Measurements from ENCODE around the gene FAM120B.

The FAM120B gene

DNA sequence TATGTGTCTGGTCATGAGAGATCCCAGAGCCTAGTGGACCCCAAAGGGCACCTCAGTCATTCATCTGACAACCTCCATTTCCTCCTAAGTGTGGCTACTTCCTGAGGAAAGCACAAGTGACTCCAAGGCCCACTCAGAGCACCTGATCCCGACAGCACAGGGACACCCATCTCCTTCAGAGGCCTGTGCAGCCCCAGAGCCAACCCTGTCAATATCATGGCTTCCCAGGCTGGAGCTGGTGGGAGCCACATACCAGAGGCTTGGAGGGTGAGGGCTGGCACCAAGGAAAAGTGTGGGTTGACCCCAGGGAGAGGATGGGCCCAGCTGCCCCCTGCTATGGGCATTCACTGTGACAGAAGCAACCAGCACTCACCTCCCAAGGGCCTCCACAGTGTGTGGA lies 129.2 kb downstream of the FAM120B start:
- CTCF ChIA-PET, result no interaction called here
- no peak for DNase-seq (ENCODE audit: low spot score)
- H3K27ac ChIP-seq, result peak overlapping the region; percentile 37
- POLR2A ChIA-PET (ENCODE audit: low non-redundant PET), result no interaction called here
- TF ChIP-seq, protein P1, sequence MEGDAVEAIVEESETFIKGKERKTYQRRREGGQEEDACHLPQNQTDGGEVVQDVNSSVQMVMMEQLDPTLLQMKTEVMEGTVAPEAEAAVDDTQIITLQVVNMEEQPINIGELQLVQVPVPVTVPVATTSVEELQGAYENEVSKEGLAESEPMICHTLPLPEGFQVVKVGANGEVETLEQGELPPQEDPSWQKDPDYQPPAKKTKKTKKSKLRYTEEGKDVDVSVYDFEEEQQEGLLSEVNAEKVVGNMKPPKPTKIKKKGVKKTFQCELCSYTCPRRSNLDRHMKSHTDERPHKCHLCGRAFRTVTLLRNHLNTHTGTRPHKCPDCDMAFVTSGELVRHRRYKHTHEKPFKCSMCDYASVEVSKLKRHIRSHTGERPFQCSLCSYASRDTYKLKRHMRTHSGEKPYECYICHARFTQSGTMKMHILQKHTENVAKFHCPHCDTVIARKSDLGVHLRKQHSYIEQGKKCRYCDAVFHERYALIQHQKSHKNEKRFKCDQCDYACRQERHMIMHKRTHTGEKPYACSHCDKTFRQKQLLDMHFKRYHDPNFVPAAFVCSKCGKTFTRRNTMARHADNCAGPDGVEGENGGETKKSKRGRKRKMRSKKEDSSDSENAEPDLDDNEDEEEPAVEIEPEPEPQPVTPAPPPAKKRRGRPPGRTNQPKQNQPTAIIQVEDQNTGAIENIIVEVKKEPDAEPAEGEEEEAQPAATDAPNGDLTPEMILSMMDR (conservative IDR thresholded peaks at IDR 0.05; ENCODE audit: low read depth), result no peak

- DNase-seq (ENCODE audit: low spot score), result no peak
- POLR2A ChIA-PET (ENCODE audit: low non-redundant PET), result no interaction called here
- no peak overlapping the region for H3K27ac ChIP-seq
- TF ChIP-seq, protein P1 (conservative IDR thresholded peaks at IDR 0.05; ENCODE audit: low read depth), result no peak
- CTCF ChIA-PET, result interaction anchor here (0.9 kb wide), 1 partner anchor 118 kb away, joined by 6 read pairs; no protein-coding TSS in a partner anchor
These were observed 129.8 kb downstream of the FAM120B start for GRCh38 chr6:170436209-170436809.

DNA sequence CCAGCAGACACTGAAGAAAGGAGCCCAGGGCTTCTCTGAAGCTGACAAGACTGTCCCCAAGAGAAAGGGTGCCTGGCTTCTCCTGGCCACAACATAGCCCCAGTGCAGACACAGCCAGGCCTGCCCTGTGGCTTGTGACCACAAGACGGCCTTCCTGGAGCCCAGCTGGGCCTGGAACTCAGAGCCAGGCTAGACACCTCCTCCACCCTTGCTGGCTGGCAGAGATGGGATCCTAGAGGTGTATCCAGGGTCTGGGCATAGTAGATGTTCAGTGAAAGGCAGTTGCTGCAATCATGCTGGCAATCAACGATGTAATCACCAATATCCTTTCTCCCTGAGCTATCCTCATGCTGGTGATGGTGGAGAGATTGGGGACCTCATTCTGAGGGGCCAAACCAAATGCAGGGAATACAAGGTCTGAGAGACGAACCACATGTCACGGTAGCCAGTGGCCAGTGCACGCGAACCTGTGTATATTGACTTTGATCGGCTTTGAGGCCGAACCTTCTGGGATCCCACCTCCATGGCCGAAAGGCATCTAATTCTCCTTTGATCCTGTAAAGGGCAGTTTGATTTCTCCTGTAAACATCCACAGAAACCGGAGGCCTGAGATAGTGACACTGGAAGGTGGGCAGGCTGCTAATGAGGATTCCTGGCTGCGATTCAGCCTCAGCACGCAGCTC lies 131.3 kb downstream of the FAM120B start:
- TF ChIP-seq, protein P1 (conservative IDR thresholded peaks at IDR 0.05; ENCODE audit: low read depth), result no peak
- POLR2A ChIA-PET (ENCODE audit: low non-redundant PET), result no interaction called here
- no peak for DNase-seq (ENCODE audit: low spot score)
- CTCF ChIA-PET, result interaction anchor here (0.7 kb wide), 1 partner anchor 32 kb away, joined by 4 read pairs; no protein-coding TSS in a partner anchor
- H3K27ac ChIP-seq, result peak overlapping the region; percentile 93

DNA sequence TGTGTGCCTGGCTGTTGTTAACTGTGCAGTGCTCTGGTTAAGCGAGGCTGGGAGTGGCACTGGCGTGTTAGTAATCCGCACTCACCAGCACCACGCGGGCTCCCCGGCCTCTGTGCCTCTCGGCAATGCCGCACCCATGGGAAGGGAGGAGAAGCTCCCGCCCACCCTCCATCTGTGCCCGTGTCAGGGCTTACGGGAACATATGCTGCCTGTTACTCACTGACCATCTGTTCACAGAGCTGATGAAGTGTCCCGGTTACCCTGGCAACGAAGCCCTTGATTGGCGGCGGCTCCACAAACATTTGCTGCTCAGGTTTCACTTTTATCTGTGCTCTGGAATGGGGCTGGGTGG lies 131.8 kb downstream of the FAM120B start:
- ChIA-PET POLR2A (ENCODE audit: low non-redundant PET) (no interaction called here), CTCF (interaction anchor here (0.7 kb wide), 1 partner anchor 32 kb away, joined by 4 read pairs; no protein-coding TSS in a partner anchor)

DNA sequence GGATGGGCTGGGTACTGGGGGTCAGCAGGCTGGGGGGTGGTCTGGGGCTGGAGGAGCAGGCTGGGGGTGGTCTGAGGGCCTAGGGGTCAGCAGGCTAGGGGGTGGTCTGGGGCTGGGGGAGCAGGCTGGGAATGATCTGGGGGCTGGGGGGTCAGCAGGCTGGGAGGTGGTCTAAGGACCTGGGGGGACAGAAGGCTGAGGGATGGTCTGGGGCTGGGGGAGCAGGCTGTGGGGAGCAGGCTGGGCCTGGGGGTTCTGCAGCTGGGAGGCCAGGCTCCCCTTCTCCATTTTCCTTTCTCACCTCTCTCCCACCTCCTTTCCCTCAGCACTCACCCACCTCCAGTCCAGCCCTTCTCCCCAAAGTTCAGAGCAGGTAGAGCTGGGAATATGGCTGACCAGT lies 132.3 kb downstream of the FAM120B start:
- ChIA-PET CTCF (no interaction called here), POLR2A (ENCODE audit: low non-redundant PET) (no interaction called here)
- H3K27ac ChIP-seq, result peak overlapping the region; percentile 93
- no peak for DNase-seq (ENCODE audit: low spot score)
- TF ChIP-seq, protein P1 (conservative IDR thresholded peaks at IDR 0.05; ENCODE audit: low read depth), result no peak

More for the DNA sequence above, 131.8 kb downstream of the FAM120B start:
- DNase-seq (ENCODE audit: low spot score), result peak; percentile 98
- TF ChIP-seq, protein P1 (conservative IDR thresholded peaks at IDR 0.05; ENCODE audit: low read depth), result no peak
- peak overlapping the region; percentile 93 for H3K27ac ChIP-seq

GRCh38 chr6:170439366-170440361 lies 133.1 kb downstream of the FAM120B start:
- DNase-seq (ENCODE audit: low spot score), result no peak
- ChIA-PET POLR2A (ENCODE audit: low non-redundant PET) (no interaction called here), CTCF (no interaction called here)
- peak overlapping the region; percentile 93 for H3K27ac ChIP-seq
- TF ChIP-seq, protein P1 (conservative IDR thresholded peaks at IDR 0.05; ENCODE audit: low read depth), result no peak

All from RWPE1 (cell line).